HL-60/S4 treated with phorbol 12-myristate 13-acetate at 8.2 ng/mL for 4 days and 3 days (cell line): ENCODE results near the gene MIDN.

Experiments
- in situ Hi-C: fragments of 300-500 bp; cut with MboI; formaldehyde crosslinking; loops from 2 replicates; pipeline ENCODE4 v1.15.0; 2022; ENCODE audit warnings: low sequenced_read_pairs

The MIDN gene

DNA sequence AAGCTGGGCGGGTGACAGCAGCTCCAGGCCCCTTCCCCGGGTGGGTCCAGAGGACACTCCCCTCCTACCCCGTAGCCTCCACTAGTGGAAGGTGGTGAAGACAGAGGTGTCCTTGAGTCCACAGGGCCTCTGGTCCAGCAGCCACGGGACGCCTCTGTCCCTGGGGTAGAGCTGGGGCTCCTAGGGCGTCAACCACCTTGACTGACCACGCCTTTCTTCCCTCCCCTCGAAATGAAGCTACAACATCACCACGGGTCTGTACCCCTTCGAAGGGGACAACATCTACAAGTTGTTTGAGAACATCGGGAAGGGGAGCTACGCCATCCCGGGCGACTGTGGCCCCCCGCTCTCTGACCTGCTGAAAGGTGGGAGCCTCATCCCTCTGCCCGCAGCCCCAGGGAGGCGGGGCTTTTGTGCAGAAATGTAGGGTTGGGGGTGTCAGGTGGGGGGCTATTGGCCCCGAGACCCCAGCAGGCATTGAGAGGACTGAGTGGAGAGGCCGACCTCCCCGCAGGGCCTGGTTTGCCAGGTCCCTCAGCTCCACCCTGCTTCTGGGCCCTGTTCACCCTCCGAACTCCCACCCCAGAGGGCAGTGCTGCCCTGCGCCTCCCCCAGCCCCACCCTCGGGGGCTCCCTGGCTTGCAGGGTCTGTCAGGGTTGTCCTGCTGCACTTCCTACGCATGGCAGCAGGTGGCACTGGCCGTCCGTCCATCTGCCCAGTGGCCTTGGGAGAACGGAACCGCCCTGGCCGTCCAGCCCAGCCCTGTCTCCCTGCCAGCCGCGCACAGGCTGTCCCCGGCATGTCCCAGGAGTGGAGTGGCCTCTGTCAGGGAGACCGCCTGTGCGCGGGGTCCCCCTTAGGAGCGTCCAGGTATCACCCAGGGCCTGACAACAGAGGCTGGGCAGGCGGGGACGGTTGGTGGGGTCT is 27.1 kb upstream of the MIDN start:
- in situ Hi-C loops, result no loop called here

DNA sequence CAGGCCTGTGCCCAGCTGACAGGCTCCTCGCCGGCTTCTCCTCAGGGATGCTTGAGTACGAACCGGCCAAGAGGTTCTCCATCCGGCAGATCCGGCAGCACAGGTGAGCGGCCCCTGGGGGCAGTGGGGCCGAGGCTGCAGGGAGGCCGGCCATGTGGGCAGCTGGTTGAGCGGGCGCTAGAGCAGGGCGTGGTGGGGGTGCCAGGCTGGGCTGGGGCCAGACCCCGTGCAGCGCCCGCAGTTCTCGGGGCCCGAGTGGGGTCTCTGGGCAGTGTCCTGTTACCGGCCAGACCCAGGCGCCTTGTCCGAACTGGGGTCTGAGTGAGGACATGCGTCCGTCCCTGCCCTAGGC is 26.5 kb upstream of the MIDN start:
- in situ Hi-C loops, result no loop called here

DNA sequence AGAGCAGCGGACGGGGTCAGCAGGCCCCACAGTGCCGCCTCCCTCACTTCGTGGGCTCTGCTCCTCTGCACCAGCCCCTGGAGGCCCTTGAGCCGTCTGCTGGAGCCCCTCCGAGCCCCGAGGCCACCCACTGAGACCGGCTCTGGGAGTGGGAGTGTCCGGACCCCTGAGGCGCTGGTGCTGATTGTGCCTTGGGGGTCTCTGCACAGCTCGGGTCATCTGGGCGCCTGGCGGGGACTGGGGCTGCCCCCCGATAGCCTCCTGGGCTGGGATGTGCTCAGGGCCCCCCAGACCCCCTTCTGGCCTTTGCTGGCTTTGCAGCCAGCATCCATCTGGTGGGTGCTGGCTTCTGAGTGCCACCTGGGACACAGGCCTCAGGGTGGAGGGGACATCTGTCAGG is 26.0 kb upstream of the MIDN start:
- in situ Hi-C loops, result no loop called here

DNA sequence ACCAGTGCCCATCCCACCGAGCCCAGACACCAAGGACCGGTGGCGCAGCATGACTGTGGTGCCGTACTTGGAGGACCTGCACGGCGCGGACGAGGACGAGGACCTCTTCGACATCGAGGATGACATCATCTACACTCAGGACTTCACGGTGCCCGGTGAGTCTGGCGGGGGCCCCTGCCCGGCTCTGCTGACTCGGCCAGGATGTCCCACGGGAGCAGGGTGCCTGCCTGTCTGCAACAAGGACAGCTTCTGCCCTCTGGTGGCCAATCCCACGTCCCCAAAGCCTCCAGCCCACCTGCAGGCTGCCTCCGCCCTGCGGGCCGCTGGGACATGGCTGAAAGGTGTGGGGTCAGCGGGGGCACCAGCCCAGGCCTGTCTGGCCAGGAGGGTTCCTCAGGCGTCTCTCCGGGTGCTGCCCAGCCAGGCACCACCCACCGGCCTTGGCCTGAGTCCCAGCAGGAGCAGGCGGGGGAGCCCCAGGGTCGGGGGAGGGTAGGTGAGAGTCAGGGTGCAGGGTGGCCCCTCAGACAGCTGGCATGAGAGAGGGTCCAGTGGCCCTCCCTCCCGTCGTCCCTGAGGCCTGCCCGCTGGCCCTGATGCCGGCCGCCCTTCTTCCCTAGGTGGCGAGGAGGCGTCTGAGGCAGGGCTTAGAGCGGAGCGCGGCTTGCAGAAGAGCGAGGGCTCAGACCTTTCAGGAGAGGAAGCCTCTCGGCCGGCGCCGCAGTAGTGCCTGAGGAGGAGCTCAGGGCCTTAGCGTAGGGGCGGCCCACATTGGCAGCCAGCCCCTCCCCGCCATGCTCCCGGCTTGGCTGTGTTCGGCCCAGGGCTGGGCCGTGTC is 25.1 kb upstream of the MIDN start:
- in situ Hi-C loops, result no loop called here

DNA sequence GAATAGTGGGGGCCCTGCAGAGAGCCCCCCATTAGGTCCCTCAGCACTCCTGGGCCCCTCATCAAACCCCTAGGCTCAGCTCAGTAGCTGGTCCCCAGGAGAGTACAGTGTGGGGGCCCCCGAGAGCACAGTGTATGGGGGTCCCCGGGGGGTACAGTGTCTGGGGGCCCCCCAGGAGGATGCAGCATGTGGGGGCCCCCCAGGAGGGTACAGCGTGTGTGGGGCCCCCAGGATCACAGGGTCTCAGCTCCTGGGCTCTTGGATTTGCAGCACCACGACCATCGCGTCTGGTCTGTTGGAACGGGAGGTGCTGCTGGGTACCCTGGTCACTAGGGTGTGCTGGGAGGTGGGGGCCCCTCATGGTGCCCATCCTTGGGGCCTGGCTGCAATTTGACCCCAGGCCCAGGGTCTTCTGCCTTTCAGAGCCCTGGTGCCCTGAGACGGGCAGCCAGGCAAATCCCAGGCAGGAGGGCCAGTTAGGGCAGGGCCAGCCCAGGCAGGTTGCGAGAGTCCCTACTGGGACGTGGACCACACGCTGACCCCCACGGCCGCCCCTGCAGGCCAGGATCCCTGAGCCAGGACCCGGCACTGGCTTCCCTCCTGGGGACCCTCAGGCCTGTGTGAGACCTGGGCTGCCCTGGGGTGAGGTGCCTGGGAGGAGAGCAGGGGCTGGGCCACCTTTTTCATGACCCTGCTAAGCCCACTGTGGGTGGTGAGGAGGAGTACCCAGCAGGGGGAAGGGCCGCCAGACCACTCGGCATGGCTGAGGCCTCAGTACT is 24.1 kb upstream of the MIDN start:
- in situ Hi-C loops, result no loop called here

DNA sequence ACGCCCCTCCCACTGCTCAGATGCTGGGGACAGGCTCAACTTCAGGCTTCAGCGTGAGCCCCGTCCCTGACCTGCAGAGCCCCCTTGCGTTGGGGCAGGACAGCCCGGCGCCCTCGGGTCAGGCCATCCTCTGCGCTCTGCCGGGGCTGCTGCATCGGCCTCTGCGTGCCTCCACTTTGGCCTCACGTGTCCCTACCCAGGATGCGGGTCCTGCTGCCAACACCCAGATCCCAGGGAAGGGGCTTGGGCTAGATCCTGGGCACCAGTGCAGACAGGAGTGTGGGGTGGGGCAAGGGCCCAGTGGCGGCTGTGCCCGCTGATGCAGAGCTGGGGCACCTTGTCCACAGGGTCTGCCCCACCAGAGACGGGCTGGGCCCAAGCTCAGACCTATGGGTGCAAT is 23.5 kb upstream of the MIDN start:
- in situ Hi-C loops, result no loop called here

DNA sequence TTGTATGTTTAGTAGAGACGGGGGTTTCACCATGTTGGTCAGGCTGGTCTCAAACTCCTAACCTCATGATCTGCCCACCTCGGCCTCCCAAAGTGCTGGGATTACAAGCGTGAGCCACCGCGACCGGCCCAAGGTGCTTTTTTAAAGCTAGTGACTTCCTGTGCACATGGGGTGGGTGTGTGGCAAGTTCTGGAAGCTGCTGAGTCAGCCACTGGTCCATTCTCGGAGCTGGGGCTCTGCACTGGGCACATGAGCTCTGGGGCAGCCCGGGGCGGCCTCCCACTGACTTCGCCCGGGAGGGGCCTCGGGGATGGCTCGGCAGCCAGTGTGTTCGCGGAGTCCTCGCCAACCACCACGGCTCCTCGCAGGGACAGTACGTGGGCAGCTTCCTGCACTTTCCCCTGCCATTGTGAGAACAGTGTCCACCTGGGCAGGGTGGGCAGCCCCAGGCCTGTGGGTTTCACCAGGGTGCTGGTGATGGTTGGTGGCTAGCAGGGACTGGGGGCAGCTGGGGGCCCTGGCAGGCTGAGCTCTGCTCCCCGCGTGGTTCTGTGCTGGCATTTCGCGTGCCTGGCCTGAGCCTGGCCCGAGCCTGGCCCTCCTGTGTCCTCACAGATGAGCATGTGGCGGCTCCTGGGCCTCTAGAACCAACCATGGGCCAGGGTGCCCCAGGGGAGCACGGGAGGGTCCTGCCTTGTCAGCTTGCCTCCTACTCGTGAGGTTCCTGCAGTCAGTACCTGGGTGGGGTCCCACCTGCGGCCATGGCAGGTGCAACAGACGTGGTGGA is 22.8 kb upstream of the MIDN start:
- in situ Hi-C loops, result no loop called here

DNA sequence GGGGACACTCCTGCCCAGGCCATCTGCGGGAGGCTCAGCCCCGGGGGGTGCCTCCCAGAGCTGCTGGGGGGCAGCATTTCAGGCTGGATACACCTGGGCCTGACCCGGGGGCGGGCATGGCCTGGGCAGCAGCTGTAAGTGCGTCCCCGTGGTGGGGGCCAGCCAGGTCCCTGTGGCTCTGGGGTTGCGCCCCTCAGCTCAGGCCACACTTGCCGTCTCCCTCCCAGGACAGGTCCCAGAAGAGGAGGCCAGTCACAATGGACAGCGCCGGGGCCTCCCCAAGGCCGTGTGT is 22.2 kb upstream of the MIDN start:
- in situ Hi-C loops, result no loop called here

DNA sequence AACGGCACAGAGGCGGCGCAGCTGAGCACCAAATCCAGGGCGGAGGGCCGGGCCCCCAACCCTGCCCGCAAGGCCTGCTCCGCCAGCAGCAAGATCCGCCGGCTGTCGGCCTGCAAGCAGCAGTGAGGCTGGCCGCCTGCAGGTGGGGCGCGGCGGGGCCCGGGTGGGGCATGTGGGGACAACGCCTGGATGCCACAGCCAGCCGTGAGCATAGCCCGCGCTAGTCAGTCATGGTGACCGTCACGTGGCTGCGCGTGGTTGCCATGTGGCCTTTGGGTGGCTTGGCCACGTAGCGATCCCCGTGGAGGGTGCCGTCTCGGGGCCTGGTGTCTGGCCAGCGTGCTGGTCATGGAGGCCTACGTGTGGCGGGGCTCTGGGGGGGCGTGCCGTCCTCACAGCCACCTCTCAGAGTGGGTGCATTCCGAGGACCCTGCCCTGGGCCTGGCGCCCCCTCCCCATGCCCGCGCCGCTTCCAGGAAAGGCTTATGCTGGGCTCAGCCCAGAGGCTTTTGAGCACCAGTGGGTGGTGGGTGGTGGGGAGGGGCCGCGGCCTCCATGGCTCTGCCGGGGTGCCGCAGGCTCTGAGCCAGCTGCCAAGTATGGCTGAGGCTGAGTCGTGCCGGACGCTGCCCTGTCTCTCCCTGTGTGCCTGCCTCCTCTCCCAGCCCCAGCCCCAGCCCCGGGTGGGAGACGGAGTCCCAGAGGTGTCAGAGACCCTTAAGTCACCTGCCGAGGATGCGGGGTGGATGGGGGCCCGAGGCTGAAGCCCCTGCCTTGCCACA is 21.7 kb upstream of the MIDN start:
- in situ Hi-C loops, result no loop called here

DNA sequence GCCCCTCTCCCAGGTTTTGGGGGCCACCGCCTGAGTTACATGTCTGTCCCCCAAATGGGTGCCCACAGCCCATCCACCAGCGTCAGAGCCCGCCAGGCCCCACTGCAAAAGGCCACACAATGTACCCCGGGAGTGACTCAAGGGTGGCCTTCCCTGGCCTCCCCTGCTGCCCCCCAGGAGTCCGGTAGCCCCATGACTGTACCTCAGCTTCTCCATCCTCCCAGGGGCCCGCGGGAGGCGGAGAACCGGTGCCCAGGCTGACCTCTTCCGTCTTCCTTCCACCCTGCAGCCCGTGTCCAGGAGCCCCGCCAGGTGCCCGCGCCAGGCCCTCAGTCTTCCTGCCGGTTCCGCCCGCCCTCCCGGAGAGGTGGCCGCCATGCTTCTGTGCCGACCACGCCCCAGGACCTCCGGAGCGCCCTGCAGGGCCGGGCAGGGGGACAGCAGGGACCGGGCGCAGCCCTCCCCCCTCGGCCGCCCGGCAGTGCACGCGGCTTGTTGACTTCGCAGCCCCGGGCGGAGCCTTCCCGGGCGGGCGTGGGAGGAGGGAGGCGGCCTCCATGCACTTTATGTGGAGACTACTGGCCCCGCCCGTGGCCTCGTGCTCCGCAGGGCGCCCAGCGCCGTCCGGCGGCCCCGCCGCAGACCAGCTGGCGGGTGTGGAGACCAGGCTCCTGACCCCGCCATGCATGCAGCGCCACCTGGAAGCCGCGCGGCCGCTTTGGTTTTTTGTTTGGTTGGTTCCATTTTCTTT is 20.9 kb upstream of the MIDN start:
- in situ Hi-C loops, result no loop called here

DNA sequence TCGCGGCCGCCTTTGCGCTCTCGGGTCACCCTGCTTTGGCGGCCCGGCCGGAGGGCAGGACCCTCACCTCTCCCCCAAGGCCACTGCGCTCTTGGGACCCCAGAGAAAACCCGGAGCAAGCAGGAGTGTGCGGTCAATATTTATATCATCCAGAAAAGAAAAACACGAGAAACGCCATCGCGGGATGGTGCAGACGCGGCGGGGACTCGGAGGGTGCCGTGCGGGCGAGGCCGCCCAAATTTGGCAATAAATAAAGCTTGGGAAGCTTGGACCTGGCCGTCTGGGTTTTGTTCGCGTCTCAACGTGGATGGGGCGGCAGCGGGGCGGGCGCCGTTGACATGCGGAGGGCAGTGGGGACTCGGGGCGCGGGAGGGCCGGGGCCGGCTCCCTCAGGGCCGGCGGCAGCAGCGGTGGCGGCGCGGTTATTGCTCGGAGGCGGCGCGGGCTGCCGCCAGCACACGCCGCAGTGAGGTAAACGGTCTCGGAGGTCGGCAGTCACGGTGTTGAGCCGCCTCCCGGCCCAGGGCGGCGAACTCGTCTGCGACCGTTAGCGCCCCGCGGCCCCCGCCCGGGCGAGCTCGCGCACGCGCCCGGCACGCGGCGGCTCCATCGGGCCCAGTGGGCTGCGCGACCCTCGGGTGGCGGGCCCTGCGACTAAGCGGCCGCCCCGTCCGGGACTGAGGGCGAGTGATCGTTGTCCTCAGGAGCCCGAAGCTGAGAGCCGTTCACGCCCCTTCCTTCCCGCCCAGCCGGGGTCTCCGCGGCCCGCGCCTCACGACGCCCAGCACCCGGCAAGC is 20.0 kb upstream of the MIDN start:
- in situ Hi-C loops, result no loop called here

DNA sequence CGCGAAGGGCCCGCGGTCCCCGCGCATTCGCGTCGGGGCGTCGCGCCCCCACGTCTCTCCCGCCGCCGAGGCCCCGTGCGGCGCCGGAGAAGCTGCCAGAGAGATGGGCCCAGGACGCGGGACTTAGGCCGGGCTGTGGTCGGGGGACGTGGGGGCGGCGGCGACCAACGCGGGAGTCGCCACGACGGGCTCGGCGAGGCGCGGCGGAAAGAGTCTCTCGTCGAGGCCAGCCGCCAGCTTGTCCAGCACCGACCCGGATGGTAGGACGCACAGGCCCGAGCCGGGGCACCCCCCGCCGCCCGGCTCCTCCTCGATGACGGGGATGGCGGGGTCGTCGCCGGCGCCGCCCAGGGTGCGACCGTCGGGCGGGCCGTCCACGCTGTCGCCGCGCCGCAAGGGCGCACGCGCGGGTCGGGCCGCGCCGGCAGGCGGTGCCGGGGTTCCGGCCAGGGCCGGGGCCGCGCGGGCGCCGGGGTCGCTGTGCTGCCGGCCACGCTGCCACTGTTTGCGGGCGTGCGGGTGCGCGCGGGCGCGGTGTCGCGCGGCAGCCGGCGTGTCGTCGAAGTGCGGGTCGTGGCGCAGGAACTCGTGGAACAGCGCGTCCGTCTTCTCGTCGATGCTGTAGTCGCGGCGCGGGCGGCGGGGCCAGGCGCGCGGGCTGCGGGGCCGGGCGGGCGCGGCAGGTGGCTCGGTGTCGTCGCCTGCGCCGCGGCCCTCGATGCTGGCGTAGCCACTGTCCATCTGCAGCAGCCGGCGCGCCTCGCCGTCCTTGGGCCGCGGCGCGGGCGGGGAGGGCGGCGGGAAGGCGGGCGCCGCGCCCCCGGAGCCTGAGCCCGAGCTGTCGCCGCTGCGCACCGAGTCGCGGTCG is 19.1 kb upstream of the MIDN start:
- in situ Hi-C loops, result no loop called here

DNA sequence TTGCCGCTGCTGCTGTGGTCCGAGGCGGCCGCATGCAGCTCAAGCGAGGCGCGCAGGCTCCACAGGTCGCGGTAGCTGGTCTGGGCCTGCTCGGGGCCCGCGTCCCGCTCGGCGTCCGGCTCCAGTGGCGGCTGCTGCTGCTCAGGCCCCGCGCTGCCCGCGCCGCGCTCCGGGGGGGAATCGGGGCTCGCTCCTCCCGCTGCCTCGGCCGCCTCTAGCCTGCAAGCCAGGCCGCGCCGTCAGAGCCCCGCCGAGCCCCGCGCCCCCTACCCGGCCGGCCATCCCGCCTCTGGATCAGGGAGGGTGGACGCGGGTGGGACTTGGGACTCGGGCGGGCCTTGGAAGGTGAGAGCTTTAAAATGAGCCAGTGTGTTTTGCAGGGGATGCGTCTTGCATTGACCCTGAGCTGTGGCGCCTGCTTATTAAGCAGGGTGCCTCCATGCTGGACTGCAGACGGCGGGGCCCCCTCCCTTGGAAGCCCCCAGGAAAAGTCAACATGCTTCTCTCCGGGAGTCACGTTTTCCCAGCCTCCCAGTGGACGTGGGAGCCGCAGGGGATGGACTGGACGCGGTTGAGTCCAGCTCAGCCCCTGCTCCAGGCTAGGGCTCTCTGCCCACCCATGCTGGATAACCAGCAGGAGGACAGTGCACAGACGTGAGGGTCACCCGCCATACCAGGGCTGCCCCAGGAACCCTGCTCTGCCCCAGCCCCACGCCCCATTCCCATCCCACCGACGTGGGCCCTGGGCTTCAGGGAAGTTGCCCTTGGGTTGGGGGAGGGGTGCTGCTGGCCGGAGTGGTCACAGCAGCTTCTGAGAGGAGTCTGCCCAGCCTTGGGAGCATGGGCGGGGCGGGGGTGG is 18.2 kb upstream of the MIDN start:
- in situ Hi-C loops, result no loop called here

DNA sequence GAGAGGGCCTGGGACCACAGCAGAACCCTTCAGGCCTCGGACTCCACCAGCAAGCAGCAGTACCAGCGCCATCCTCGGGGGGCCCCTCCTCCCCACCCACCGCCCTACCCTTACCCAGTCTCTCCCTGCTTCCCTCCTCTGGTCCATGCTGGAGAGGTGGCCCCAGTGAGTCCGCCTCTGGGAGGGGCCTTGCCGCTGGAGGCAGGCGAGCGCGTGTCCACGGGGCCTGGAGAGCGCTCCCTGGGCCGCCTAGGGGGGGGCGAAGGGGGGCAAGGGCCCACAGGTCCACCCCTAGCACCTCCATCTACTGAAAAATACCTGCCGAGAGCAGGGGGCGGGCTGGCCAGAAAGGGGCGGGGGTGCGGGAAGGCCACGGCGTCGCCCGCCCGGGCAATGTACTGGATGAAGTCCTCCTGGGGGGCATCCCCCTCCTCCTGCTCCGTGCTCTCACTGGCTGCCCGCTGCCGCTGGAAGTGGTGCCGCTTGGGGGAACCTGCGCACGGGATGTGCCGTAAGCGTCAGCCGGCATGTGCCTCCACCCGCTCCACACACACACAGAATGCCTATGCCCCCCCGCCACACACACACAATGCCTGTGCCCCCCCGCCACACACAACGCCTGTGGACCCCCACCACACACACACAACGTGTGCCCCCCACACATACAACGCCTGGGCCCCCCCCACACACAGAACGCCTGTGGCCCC is 17.4 kb upstream of the MIDN start:
- in situ Hi-C loops, result no loop called here

DNA sequence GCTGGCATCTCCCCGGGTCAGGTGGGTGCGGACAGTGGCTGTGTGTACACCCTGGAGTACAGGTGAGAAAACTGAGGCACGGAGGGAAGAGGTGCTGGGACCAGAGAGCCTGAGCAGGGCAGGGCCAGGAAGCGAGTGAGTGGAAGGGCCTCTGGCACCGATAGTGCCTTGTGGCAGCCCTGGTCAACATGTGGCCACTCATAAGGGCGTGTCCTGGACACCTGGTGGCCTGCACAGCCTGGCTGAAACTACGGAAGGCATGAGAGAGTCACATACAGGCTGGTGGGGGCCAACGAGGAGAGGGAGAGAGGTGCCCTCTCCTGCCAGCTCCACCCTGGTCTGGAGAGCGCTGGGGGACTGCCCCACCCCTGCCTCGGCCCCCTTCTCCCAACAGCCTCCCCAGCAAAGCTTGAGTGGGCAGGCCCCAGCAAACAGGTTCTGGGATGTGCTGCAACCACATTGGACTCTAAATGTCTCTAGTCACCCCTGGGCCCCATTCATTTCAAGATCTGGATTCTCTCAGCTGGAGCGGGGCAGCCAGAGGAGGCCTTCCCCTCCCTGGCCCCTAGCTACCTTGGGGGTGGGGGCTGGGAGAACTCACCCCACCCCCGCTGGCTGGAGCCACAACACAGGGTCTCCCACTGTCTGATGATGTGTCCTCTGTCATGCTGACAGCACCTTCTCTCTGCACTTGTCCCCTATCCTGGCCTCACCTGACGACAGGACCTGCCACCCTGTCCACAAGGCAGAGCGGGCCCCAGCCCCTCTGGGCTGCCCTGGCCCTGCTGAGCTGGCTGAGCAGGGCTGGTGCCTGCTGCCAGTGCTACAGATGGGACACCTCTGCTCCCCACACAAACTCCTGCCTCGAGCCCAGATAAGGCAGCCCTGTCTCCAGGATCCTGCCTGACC is 16.4 kb upstream of the MIDN start:
- in situ Hi-C loops, result no loop called here
